Panc1 (cell line): ENCODE measurements around the gene DUSP10. TPM values are rescaled to one million over a fixed set of nuclear protein-coding genes. Genes with fewer than 3 reads are reported as not detected.
A peak's percentile ranks its signal among the peaks of the same experiment; 100 is the strongest.

ENCODE experiments used
- ATAC-seq: fragments of 200-7000 bp; cut with Tn5 transposase; 2 replicates; pipeline ENCODE4 v1.9.1; 2020; ENCODE audit warnings: mild to moderate bottlenecking, moderate library complexity
- BruUV-seq: library from RNA; stranded (reverse); fragments of 400-500 nt; replicated peaks from 2 replicates; lab custom pipeline; 2021; lab: Mats Ljungman, UMichigan
- CTCF ChIA-PET: fragments of 300-600 bp; sonication (Branson Sonifier 250); formaldehyde crosslinking; loops from one replicate; lab custom pipeline; 2022; ENCODE audit warnings: antibody characterized with exemption; lab: Charles Lee
- POLR2A ChIA-PET: fragments of 300-600 bp; sonication (Branson Sonifier 250); formaldehyde crosslinking; loops from one replicate; lab custom pipeline; 2022; ENCODE audit warnings: antibody characterized with exemption; lab: Charles Lee
- DNase-seq: peaks from one replicate; pipeline ENCODE4 v3.0.0-alpha.2; 2010; ENCODE audit warnings: low read depth, low spot score
- H3K27ac ChIP-seq: 2 replicates; pipeline ENCODE4 v1.5.1; 2011; ENCODE audit warnings: mild to moderate bottlenecking, low read length, inconsistent platforms
- H3K27me3 ChIP-seq: fragments of 200-500 bp; sonication (Bioruptor generic); 2 replicates; pipeline ENCODE4 v1.6.0; 2014; ENCODE audit warnings: low read length, inconsistent platforms; ENCODE audit not compliant: control insufficient read depth, insufficient read depth
- H3K36me3 ChIP-seq: fragments of 200-500 bp; sonication (Bioruptor generic); 2 replicates; pipeline ENCODE4 v1.5.1; 2014; ENCODE audit warnings: inconsistent platforms, mild to moderate bottlenecking, low read length, moderate library complexity; ENCODE audit not compliant: control insufficient read depth, insufficient read depth
- H3K4me1 ChIP-seq: 2 replicates; pipeline ENCODE4 v1.5.1; 2011; ENCODE audit warnings: inconsistent platforms, mild to moderate bottlenecking, low read length, moderate library complexity; ENCODE audit not compliant: control insufficient read depth, insufficient read depth
- H3K4me3 ChIP-seq, 2 experiments: 2 replicates each; pipeline ENCODE4 v1.5.1; 2011 to 2012; ENCODE audit warnings: low read depth in 2 of 2, low read length in 2 of 2, mild to moderate bottlenecking in 2 of 2, inconsistent platforms in 1 of 2, moderate library complexity in 1 of 2
- H3K9me3 ChIP-seq: fragments of 200-500 bp; sonication (Bioruptor generic); 2 replicates; pipeline ENCODE4 v1.5.1; 2014; ENCODE audit warnings: low read depth, mild to moderate bottlenecking, inconsistent platforms, low read length, moderate library complexity; ENCODE audit not compliant: control insufficient read depth, insufficient read depth
- CTCF ChIP-seq: fragments of 450-650 bp; IDR thresholded peaks from 2 replicates; pipeline ENCODE4 v1.5.1; 2017; ENCODE audit warnings: mild to moderate bottlenecking
- POLR2AphosphoS5 ChIP-seq: IDR thresholded peaks from 2 replicates; pipeline ENCODE4 v1.6.1; 2012; ENCODE audit warnings: mild to moderate bottlenecking, low read depth, low read length, moderate library complexity
- REST ChIP-seq, 2 experiments: IDR thresholded peaks; 2 replicates each; pipeline ENCODE4 v1.6.1; 2011 to 2012; ENCODE audit warnings: low read depth in 2 of 2, control low read depth in 1 of 2, low read length in 1 of 2, mild to moderate bottlenecking in 1 of 2, moderate library complexity in 1 of 2; ENCODE audit not compliant: insufficient read depth in 1 of 2
- SIN3A ChIP-seq: IDR thresholded peaks from 2 replicates; pipeline ENCODE4 v1.6.1; 2012; ENCODE audit warnings: low read depth, mild to moderate bottlenecking, low read length, moderate library complexity, borderline replicate concordance; ENCODE audit not compliant: insufficient read depth
- TCF7L2 ChIP-seq: IDR thresholded peaks from 2 replicates; pipeline ENCODE4 v1.6.1; 2011; ENCODE audit warnings: mild to moderate bottlenecking, low read depth, low read length, inconsistent platforms
- in situ Hi-C: cut with HindIII; loops from 2 replicates; pipeline ENCODE4 v1.10.0; 2016; ENCODE audit warnings: low sequenced_read_pairs, low pct_unique_long_range_greater_than_20kb
- intact Hi-C: fragments of 100-400 bp; cut with micrococcal nuclease; formaldehyde crosslinking; loops from one replicate; pipeline ENCODE4 v1.10.0; 2022; ENCODE audit not compliant: unreplicated experiment
- total RNA-seq: library from RNA; stranded (reverse); gene quantifications from one replicate; pipeline ENCODE4 v1.2.1, GENCODE V29; 2021; ENCODE audit not compliant: unreplicated experiment

Gene DUSP10
- total RNA-seq, 1 experiment from 2014 or later = 1.4 TPM

DNA sequence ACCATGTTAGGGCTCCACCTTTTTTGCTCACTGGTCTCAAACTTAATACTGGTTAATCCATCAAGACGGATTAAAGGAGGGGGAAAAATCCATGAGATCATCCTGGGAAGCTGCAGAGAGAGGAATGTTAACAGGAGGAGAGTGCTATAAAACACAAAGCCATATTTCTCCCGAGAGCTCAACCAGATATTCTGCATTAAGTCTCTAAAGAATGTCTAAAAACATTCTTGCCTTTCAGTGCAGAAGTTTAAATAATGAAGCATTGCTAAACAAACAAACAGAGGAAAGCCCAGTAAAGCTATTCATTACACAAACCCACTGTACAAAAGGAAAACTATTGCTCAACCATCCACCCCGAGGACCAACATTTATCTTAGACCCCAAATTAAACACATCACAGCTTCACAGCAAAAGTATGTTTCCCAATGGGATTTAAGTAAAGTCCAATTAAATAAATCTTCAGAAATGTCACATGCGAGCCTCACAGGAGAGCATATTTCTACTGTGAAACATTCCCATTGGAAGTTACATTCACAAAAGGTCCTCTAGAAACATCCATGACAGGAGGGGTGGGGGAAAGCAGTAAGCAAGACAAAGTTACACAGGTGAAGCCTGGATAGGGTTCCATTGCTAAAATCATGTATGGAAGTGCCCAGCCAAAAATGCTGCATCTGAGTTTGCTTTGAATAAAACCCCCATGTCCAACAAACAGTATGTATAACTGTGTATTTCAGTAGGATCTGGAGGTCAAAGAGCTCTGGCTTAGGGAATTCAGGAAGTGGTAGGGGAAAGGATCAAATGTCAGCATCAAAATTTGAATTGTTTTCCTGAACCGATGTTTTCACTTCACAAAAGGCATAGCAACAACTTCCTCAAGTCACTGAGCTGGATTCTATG lies 23.3 kb downstream of the DUSP10 start:
- BruUV-seq = no TSS peak
- H3K27ac ChIP-seq = no peak overlapping the region
- CTCF ChIA-PET = no interaction called here

DNA sequence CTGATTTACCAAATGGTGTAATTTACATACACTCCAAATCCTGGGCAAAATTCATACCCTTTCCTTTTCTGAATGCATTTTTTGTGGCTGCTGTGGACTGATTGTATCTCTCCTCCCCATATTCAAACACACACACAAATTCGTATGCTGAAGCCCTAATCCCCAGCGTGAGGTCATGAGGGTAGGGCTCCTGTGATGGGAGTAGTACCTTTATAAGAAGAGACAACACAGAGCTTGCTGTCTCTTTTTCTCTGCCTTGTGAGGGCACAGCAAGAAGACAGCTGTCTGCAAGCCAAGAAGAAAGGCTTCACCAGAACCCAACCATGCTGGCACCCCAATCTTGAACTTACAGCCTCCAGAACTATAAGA lies 24.4 kb downstream of the DUSP10 start:
- POLR2A ChIA-PET = no interaction called here
- ATAC-seq (no peak), DNase-seq (no peak)
- no peaks in the 10 kb centered on the region for H3K36me3 ChIP-seq
- H3K4me1 ChIP-seq = no peaks in the 10 kb centered on the region
- no peak overlapping the region for H3K27ac ChIP-seq
- TF ChIP-seq CTCF (no peak), SIN3A (no peak), POLR2AphosphoS5 (no peak), REST (IDR thresholded peaks at IDR 0.05; ENCODE audit: insufficient read depth in 1 of 2, low read depth in 2 of 2, low read length in 1 of 2) (no peak), TCF7L2 (no peak)
- H3K27me3 ChIP-seq = no peaks in the 10 kb centered on the region
- in situ Hi-C loops = no loop called here
- intact Hi-C loops = no loop called here
- no peak overlapping the region for H3K4me3 ChIP-seq
- H3K9me3 ChIP-seq = no peaks in the 10 kb centered on the region
- no TSS peak for BruUV-seq
- CTCF ChIA-PET = no interaction called here

More for the DNA sequence above, 23.3 kb downstream of the DUSP10 start:
- TF ChIP-seq POLR2AphosphoS5 (no peak), CTCF (no peak), TCF7L2 (no peak), SIN3A (no peak), REST (IDR thresholded peaks at IDR 0.05; ENCODE audit: insufficient read depth in 1 of 2, low read depth in 2 of 2, low read length in 1 of 2) (no peak)
- ATAC-seq (peak; percentile 58; the same call in 1 of the 2 replicates), DNase-seq (no peak)
- H3K4me3 ChIP-seq = no peak overlapping the region
- no peaks in the 10 kb centered on the region for H3K4me1 ChIP-seq
- H3K27me3 ChIP-seq = no peaks in the 10 kb centered on the region
- H3K9me3 ChIP-seq = no peaks in the 10 kb centered on the region
- intact Hi-C loops (no loop called here), in situ Hi-C loops (no loop called here)
- POLR2A ChIA-PET = no interaction called here
- no peaks in the 10 kb centered on the region for H3K36me3 ChIP-seq
